ENCODE measurements around the gene ZFP69B.

Gene ZFP69B

DNA sequence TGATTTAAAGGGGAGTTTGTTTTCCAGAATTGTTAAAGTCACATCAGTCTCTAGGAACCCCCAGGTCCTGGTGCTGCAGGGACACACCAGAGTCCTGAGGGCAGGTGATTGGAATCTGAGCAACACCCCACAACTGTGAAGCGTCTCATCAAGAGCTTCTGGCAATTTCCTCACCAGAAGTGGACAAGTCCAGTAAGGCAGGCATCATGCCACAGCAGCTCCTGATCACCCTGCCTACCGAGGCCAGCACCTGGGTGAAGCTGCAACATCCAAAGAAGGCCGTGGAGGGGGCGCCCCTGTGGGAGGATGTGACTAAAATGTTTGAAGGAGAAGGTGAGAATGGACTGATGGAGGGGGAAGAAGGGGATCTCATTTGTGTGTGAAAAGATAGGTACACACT lies 28.9 kb downstream of the ZFP69B start:
- TF ChIP-seq, protein P1, sequence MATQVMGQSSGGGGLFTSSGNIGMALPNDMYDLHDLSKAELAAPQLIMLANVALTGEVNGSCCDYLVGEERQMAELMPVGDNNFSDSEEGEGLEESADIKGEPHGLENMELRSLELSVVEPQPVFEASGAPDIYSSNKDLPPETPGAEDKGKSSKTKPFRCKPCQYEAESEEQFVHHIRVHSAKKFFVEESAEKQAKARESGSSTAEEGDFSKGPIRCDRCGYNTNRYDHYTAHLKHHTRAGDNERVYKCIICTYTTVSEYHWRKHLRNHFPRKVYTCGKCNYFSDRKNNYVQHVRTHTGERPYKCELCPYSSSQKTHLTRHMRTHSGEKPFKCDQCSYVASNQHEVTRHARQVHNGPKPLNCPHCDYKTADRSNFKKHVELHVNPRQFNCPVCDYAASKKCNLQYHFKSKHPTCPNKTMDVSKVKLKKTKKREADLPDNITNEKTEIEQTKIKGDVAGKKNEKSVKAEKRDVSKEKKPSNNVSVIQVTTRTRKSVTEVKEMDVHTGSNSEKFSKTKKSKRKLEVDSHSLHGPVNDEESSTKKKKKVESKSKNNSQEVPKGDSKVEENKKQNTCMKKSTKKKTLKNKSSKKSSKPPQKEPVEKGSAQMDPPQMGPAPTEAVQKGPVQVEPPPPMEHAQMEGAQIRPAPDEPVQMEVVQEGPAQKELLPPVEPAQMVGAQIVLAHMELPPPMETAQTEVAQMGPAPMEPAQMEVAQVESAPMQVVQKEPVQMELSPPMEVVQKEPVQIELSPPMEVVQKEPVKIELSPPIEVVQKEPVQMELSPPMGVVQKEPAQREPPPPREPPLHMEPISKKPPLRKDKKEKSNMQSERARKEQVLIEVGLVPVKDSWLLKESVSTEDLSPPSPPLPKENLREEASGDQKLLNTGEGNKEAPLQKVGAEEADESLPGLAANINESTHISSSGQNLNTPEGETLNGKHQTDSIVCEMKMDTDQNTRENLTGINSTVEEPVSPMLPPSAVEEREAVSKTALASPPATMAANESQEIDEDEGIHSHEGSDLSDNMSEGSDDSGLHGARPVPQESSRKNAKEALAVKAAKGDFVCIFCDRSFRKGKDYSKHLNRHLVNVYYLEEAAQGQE (IDR thresholded peaks at IDR 0.05; ENCODE audit: insufficient read depth in 1 of 2, low read depth in 2 of 2, low read length in 2 of 2) = no peak
- TF ChIP-seq POLR2AphosphoS5 (IDR thresholded peaks at IDR 0.05; ENCODE audit: low read depth, low read length) = no peak
- no peak for TF ChIP-seq TAF1 (IDR thresholded peaks at IDR 0.05; ENCODE audit: borderline replicate concordance, insufficient read depth, low read length)
- no peak for TF ChIP-seq SIN3A (IDR thresholded peaks at IDR 0.05; ENCODE audit: borderline replicate concordance, insufficient read depth, low read length)
- TF ChIP-seq FOXP2 (optimal IDR thresholded peaks at IDR 0.05; ENCODE audit: borderline replicate concordance, extremely low read depth, extremely low read length, insufficient read depth) = no peak

DNA sequence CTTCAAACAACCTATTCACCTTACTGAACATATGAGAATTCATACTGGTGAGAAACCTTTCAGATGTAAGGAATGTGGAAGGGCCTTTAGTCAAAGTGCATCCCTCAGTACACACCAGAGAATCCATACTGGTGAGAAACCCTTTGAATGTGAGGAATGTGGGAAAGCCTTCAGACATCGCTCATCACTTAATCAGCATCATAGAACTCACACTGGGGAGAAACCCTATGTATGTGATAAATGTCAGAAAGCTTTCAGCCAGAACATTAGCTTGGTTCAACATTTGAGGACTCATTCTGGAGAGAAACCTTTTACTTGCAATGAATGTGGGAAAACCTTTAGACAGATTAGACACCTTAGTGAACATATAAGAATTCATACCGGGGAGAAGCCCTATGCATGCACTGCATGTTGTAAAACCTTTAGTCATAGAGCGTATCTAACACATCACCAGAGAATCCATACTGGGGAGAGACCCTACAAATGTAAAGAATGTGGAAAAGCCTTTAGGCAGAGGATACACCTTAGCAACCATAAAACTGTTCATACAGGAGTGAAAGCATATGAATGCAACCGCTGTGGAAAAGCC lies 45.1 kb downstream of the ZFP69B start:
- no peak for TF ChIP-seq TAF1 (IDR thresholded peaks at IDR 0.05; ENCODE audit: borderline replicate concordance, insufficient read depth, low read length)
- no peak for TF ChIP-seq FOXP2 (optimal IDR thresholded peaks at IDR 0.05; ENCODE audit: borderline replicate concordance, extremely low read depth, extremely low read length, insufficient read depth)
- no peak for TF ChIP-seq SIN3A (IDR thresholded peaks at IDR 0.05; ENCODE audit: borderline replicate concordance, insufficient read depth, low read length)
- TF ChIP-seq, protein P1 (IDR thresholded peaks at IDR 0.05; ENCODE audit: insufficient read depth in 1 of 2, low read depth in 2 of 2, low read length in 2 of 2) = no peak
- no peak for TF ChIP-seq POLR2AphosphoS5 (IDR thresholded peaks at IDR 0.05; ENCODE audit: low read depth, low read length)

DNA sequence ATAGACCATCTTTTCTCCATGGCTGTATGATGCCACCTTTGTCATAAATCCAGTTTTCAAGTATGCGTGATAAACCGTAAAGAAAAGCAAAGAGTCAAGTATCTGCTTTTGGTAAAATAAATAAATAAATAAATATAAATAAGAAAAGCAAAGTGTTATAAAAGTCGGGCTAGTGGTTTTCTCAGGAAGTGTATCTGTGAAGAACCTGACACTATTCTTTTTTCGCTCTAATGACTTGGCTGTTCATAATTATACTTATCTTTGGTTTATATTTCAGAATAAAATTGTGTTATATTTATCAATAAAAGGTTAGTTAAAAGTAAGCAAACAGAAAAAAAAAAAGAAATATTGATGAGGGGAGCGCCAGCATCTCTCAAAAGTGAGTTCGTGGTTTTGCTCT lies 57.7 kb downstream of the ZFP69B start:
- TF ChIP-seq, protein P1 (IDR thresholded peaks at IDR 0.05; ENCODE audit: insufficient read depth in 1 of 2, low read depth in 2 of 2, low read length in 2 of 2) = no peak
- TF ChIP-seq SIN3A (IDR thresholded peaks at IDR 0.05; ENCODE audit: borderline replicate concordance, insufficient read depth, low read length) (no peak), TAF1 (IDR thresholded peaks at IDR 0.05; ENCODE audit: borderline replicate concordance, insufficient read depth, low read length) (no peak), POLR2AphosphoS5 (IDR thresholded peaks at IDR 0.05; ENCODE audit: low read depth, low read length) (no peak), FOXP2 (optimal IDR thresholded peaks at IDR 0.05; ENCODE audit: borderline replicate concordance, extremely low read depth, extremely low read length, insufficient read depth) (no peak)

DNA sequence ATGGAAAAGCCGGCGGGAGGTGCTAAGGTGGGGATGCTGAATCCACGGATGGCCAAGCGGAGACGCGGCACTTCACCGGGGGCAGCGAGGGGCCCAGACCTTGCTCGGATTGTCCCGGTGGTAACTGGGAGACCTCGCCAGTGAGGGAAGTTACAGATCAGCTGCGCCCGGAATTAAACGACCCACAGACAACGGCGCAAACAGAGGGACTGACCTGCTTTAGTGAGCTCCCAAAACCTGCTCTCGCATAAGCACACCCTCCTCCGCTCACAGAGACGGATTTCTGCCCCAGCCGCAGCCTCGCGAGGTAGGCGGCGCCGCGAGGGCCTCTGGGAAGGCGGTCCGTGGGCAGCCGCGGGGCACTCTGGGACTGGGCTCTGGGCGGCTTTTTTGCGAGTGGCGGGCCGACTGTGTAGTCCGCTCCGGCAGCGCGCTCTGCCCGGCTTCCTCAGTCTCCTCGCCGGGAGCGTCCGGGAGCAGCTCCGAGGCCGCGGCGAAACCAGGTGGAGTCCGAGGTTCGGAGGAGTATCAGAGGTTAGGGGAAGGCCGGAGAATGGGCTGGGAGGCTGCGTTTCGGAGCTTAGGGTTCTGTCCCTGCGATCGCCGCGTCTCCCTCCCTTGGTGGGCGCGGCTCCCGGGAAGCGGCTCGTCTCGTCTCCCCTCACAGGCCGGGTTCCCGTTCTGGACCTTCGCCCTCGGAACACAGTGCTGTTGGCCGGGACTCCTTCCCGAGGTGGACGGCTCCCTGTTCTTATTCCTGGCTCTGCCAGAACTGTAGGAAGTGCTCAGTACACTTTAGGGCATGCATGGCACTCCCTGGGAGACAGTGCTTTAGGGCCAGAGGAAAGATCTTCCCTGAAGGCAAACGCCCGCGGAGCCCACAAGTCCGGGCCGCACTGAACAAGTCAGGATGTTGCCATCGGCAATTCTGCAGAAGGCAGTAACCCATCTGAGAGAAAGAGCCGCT lies 58.4 kb downstream of the ZFP69B start, which contains the start of gene EXO5:
EXO5 (plus strand) TSS at position 393 of the 967 bp plus-strand sequence. CDS start 5,778 bp downstream, outside the sequence.
- TF ChIP-seq TAF1 (IDR thresholded peaks at IDR 0.05; ENCODE audit: borderline replicate concordance, insufficient read depth, low read length) (peak; percentile 54; the same call in 1 of the 2 replicates), POLR2AphosphoS5 (IDR thresholded peaks at IDR 0.05; ENCODE audit: low read depth, low read length) (peak; percentile 68), FOXP2 (optimal IDR thresholded peaks at IDR 0.05; ENCODE audit: borderline replicate concordance, extremely low read depth, extremely low read length, insufficient read depth) (no peak)
- TF ChIP-seq, protein P1 (IDR thresholded peaks at IDR 0.05; ENCODE audit: insufficient read depth in 1 of 2, low read depth in 2 of 2, low read length in 2 of 2) = no peak
